GM18867 (cell line): ENCODE data around the gene GNS.

Experiments
- ATAC-seq: cut with Tn5 transposase; IDR thresholded peaks from one replicate; pipeline ENCODE4 v1.9.1; 2021; ENCODE audit warnings: mild to moderate bottlenecking, moderate library complexity; ENCODE audit not compliant: unreplicated experiment

Gene GNS

DNA sequence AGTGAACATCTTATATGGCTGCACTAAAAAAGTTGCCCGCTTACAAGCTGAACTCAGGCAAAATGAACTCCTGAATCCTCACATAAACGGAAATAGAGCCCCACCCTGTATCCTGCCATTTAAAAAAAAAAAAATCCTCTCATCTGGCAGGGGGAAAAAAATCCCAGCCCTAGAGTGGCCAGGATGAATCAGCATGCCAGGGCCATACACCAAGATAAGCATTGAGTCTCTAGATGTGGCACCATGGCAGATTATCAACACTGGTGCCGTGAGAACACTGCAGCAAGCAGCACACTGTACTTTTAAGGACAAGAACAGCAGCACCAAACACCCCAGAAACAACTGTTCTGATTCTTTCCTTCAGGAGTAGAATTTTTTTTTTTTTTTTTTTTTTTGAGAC lies 83.4 kb downstream of the GNS start:
- no peak for ATAC-seq

DNA sequence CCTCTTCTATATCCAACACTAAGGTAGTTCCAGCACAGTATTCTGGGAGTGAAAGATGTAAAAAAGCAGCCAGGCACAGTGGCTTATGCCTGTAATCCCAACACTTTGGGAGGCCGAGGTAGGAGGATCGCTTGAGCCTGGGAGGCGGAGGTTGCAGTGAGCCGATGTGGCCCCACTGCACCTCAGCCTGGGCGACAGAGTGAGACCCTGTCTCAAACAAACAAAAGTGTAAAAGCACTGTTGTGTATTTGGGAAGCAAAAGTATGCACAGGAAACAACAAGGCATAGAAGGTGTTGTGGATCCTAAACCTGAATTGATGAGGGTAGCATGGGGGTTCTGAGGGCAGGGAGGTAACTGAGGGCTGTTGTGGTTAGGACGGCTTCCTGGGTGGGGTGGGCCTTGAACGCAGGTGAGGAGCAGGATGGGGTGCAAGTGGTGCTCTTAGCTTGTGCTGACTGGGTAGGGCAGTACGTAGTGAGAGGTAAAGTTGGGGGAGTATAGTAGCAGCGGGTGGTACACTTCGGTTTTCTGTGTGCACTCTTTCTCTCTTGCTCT lies 84.8 kb downstream of the GNS start:
- no peak for ATAC-seq

DNA sequence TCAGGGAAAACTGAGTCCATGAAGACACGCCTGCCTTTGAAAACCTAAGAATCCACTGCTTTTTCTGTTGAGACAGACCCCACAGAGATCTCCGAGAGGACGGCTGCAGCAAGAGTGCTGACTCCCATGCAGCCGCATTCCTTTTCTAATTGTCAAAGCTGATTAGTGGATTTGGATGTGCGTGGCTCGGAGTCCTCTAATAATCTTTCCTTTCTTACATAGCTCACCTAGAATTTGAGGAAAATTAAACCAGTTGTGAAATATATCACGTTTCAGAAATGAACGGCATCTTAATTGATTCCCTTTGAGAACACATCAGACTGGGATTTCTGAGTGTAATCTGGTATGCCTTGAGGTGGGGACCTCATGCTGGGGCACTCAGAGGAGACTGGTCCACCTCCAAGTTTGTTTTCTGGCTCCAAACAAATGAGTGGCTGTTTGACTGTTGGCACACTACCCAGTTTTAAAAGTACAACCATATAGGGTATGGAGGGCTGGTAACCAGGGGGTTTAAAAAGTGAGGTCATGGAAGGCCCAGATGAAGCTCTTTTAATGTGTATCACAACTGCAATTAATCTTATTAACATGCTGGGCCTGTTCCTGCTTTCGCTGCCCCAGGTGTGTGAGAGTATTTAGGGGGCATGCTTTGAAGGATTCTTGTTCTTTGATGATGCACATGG lies 85.6 kb downstream of the GNS start:
- ATAC-seq, result no peak

DNA sequence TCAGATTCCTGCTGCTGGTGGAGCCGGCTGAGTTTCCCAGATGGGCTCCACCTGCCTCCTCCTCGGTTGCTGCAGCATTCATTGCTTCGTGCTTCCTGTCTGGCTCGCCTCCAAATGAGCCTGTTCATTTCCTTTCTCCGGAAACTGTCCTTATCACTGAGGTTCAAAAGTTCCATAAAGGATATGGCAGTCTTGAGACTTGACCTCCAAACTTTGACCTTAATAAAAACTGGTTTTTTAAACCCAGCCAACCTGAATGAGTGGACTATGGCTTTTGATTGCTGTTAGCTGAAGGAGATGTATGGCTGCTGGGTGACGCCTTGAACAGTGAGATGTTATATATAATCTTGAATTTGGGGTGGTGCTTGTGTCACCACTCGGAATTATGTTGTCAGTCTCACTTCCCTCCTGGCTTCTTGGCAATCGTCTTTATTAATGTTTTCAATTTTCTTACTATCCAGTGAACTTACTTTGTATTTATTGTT lies 86.2 kb downstream of the GNS start:
- no peak for ATAC-seq

DNA sequence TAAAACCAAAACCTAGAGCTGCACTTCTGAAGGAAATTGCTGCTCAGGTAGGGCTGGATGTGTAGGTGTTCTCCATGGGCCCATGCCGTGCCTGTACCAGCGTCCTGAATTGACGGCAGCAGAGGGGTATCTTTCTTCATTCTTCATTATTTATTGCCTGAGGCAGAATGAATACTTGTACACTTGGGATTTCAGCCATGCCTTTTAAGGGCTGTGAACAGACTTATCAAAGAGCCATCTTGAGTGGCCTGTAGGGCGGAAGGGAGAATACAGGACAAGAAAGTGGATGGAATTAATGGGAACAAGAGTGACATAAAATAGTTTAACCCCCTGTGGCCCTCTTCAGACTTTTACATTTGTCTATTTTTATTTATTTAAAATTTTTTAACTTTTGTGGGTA lies 87.5 kb downstream of the GNS start:
- no peak for ATAC-seq

DNA sequence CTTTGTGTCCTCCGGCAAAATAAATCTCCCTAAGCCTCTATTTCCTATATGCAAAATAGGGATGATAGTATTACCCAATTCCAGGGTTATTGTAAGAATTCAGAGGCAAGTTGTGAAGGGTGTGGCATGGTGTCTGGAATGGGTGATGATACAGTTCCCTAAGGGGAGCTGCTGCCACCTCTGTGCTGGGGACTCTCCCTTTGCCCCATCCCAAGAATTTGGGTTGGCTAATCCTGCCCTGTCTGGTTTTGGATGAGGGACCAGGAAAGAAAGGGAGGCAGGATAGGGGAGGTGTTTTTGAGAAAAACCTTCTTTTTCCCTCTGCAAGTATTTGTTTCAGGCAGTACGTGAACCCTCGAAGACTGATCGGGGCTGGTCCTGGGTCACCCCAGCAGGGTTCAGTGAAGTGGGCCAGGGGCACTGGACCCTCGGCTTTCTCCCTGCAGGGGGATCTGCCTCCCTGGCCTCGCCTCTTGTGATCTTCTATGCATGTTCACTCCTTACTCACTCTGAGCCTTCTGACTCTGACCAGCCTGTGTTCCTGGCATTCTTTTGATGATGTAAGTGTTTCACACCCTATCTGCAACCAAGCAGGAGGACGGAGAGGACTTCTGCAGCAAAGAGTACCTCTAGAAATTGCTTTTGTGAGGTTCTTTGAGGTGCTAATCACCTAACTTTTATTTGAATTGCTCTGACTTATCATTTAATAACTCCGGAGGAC lies 88.1 kb downstream of the GNS start:
- no peak for ATAC-seq

- no peak for ATAC-seq
These were observed 89.2 kb downstream of the GNS start for GRCh38 chr12:64670019-64670418.

- ATAC-seq, result peak; percentile 74
These were observed 89.8 kb downstream of the GNS start for GRCh38 chr12:64669270-64669842.

GRCh38 chr12:64667793-64668192 lies 91.4 kb downstream of the GNS start:
- no peak for ATAC-seq

- peak; percentile 31 for ATAC-seq
These were observed 92.9 kb downstream of the GNS start for GRCh38 chr12:64666054-64666914.

- ATAC-seq, result peak; percentile 46
These were observed 93.7 kb downstream of the GNS start for GRCh38 chr12:64665514-64665913.
